Gastrocnemius medialis (tissue), 4 donors: ENCODE data around the gene ITPR2. TPM values are rescaled to one million over a fixed set of nuclear protein-coding genes. Genes with fewer than 3 reads are reported as not detected.

Source experiments
- ATAC-seq, 2 donors: fragments of 150-250 bp; one replicate each; pipeline ENCODE4 v1.9.1; 2016
- DNase-seq, 2 donors: peaks; one replicate each; pipeline ENCODE4 v3.0.0-alpha.2; 2019
- H3K27ac ChIP-seq, 4 donors: fragments of 200-600 bp; sonication (generic); 1 replicate in 1 of 4; 2 replicates in 3 of 4; pipeline ENCODE4 v1.5.1; 2016 to 2018; ENCODE audit warnings: mild to moderate bottlenecking in 2 of 4, moderate library complexity in 1 of 4
- H3K27me3 ChIP-seq, 3 donors: fragments of 200-600 bp; sonication (generic) in 2 of 3; 1 replicate in 1 of 3; 2 replicates in 2 of 3; pipeline versions ENCODE4 v1.5.1 to v1.6.0; 2016 to 2019; ENCODE audit warnings: mild to moderate bottlenecking in 1 of 3, moderate library complexity in 1 of 3
- H3K36me3 ChIP-seq, 2 donors: fragments of 200-600 bp; sonication (generic) in 1 of 2; one replicate each; pipeline ENCODE4 v1.5.1; 2017 to 2018
- H3K4me1 ChIP-seq, 2 donors: fragments of 200-600 bp; sonication (generic) in 1 of 2; one replicate each; pipeline ENCODE4 v1.5.1; 2016 to 2017; ENCODE audit warnings: mild to moderate bottlenecking in 2 of 2
- H3K4me3 ChIP-seq, 4 donors: fragments of 200-600 bp; sonication (generic) in 3 of 4; 1 replicate in 1 of 4; 2 replicates in 3 of 4; pipeline ENCODE4 v1.5.1; 2016 to 2019; ENCODE audit warnings: mild to moderate bottlenecking in 2 of 4
- H3K9me3 ChIP-seq, 3 donors: fragments of 200-600 bp; sonication (generic) in 2 of 3; 1 replicate in 1 of 3; 2 replicates in 2 of 3; pipeline ENCODE4 v1.5.1; 2016 to 2019
- CTCF ChIP-seq, 5 experiments: fragments of 450-650 bp in 3 of 5; fragments of 200-600 bp in 2 of 5; sonication (generic) in 2 of 5; IDR thresholded peaks in 4 of 5; conservative IDR thresholded peaks in 1 of 5; 1 replicate in 4 of 5; 2 replicates in 1 of 5; pipeline ENCODE4 v1.5.1; 2016 to 2019; ENCODE audit warnings: antibody characterized with exemption in 5 of 5, mild to moderate bottlenecking in 3 of 5, moderate library complexity in 3 of 5
- POLR2A ChIP-seq, 2 donors: fragments of 450-650 bp; IDR thresholded peaks; one replicate each; pipeline ENCODE4 v1.6.1; 2017; ENCODE audit warnings: antibody characterized with exemption in 2 of 2, mild to moderate bottlenecking in 2 of 2, moderate library complexity in 2 of 2
- in situ Hi-C, 4 donors: fragments of 200-750 bp; cut with MboI; loops; one replicate each; pipeline versions ENCODE4 v1.15.0 to v1.8.0; 2017; ENCODE audit warnings: low sequenced_read_pairs in 4 of 4
- intact Hi-C: fragments of 100-400 bp; cut with DNase I; formaldehyde crosslinking; loops from one replicate; pipeline ENCODE4 v1.15.1; 2023; ENCODE audit warnings: low total_unique reads
- total RNA-seq, 4 donors: library from RNA; depleted of rRNA; stranded (reverse); fragments of >200 nt; gene quantifications; one replicate each; pipeline versions ENCODE4 v1.1.0 to v1.2.3, GENCODE V29; 2016

The ITPR2 gene
- total RNA-seq, 4 donors from 2014 or later: 3.8 to 23.8 (median 4.1) TPM

- in situ Hi-C loops: no loop called here
- DNase-seq (no peak), ATAC-seq (no peak)
- H3K4me3 ChIP-seq: no peak overlapping the region
- H3K4me1 ChIP-seq: no peaks in the 10 kb centered on the region
- no peak for TF ChIP-seq POLR2A (IDR thresholded peaks at IDR 0.05)
- TF ChIP-seq CTCF (IDR thresholded peaks at IDR 0.05 in 4 of 5, conservative IDR thresholded peaks at IDR 0.05 in 1 of 5): no peak
- intact Hi-C loops: no loop called here
- peaks cover 0 to 8% of the 10 kb centered on the region in 2 donors for H3K36me3 ChIP-seq
- no peaks in the 10 kb centered on the region for H3K27me3 ChIP-seq
- no peaks in the 10 kb centered on the region for H3K9me3 ChIP-seq
- H3K27ac ChIP-seq: no peak overlapping the region
These were observed 142.4 kb downstream of the ITPR2 start for GRCh38 chr12:26690601-26691000.

- intact Hi-C loops (no loop called here), in situ Hi-C loops (no loop called here)
- H3K4me1 ChIP-seq: no peaks in the 10 kb centered on the region
- DNase-seq (no peak), ATAC-seq (no peak)
- H3K4me3 ChIP-seq: no peak overlapping the region
- H3K36me3 ChIP-seq: peaks cover 0 to 12% of the 10 kb centered on the region in 2 donors
- no peak overlapping the region for H3K27ac ChIP-seq
- H3K9me3 ChIP-seq: no peaks in the 10 kb centered on the region
- TF ChIP-seq CTCF (IDR thresholded peaks at IDR 0.05 in 4 of 5, conservative IDR thresholded peaks at IDR 0.05 in 1 of 5) (no peak), POLR2A (IDR thresholded peaks at IDR 0.05) (no peak)
- no peaks in the 10 kb centered on the region for H3K27me3 ChIP-seq
These were observed 143.6 kb downstream of the ITPR2 start for GRCh38 chr12:26689281-26689841.

GRCh38 chr12:26688344-26688904 lies 144.6 kb downstream of the ITPR2 start:
- Histone ChIP-seq H3K4me1 (no peaks in the 10 kb centered on the region), H3K4me3 (no peak overlapping the region), H3K9me3 (no peaks in the 10 kb centered on the region), H3K36me3 (peaks cover 0 to 19% of the 10 kb centered on the region in 2 donors), H3K27ac (no peak overlapping the region), H3K27me3 (no peaks in the 10 kb centered on the region)
- in situ Hi-C loops (no loop called here), intact Hi-C loops (no loop called here)
- TF ChIP-seq CTCF (IDR thresholded peaks at IDR 0.05 in 4 of 5, conservative IDR thresholded peaks at IDR 0.05 in 1 of 5) (no peak), POLR2A (IDR thresholded peaks at IDR 0.05) (no peak)
- DNase-seq (no peak), ATAC-seq (no peak)

DNA sequence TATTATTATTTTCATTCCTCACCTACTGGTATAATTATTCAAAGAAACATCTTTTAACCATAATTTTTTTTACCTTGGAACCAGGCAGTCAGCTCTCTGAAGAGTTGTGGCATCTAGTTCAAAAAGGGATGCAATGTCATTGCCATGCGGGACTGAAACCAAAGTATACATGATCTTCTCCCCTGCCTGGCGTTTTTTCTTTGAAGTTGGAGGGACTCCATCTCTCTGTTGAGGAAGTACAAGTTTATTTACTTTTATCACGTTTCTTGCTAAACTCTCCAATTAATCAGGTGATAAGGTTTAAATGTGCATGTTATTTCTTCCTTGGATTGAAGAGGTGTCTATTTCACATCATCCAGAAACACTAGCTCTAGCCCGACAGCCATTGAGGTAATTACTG lies 146.6 kb downstream of the ITPR2 start:
- Histone ChIP-seq H3K9me3 (no peaks in the 10 kb centered on the region), H3K27me3 (no peaks in the 10 kb centered on the region), H3K36me3 (peaks cover 0 to 23% of the 10 kb centered on the region in 2 donors), H3K27ac (no peak overlapping the region), H3K4me3 (no peak overlapping the region), H3K4me1 (no peaks in the 10 kb centered on the region)
- intact Hi-C loops: no loop called here
- in situ Hi-C loops: no loop called here
- DNase-seq (no peak), ATAC-seq (no peak)
- TF ChIP-seq POLR2A (IDR thresholded peaks at IDR 0.05) (no peak), CTCF (IDR thresholded peaks at IDR 0.05 in 4 of 5, conservative IDR thresholded peaks at IDR 0.05 in 1 of 5) (no peak)

DNA sequence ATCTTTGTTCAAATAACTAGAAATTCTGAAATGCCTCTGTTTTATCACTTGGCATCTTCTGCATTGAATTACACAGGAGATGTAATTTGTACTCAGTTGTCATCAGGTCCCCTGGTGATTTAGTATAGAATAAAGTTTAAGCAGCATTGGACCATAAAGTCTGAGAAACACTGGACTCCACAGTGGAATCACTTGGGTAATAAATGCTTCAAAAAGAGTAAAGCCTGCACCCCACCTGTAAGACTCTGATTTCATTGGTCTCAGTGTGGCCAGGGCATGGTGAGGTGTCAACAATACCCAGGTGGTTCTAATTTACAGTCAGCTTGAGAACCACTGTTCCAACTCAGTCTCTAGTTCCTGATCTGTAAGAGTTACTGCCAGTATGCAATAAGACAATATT lies 148.9 kb downstream of the ITPR2 start:
- Histone ChIP-seq H3K36me3 (peaks cover 0 to 23% of the 10 kb centered on the region in 2 donors), H3K4me3 (no peak overlapping the region), H3K27ac (no peak overlapping the region), H3K27me3 (no peaks in the 10 kb centered on the region), H3K4me1 (no peaks in the 10 kb centered on the region), H3K9me3 (no peaks in the 10 kb centered on the region)
- no peak for ATAC-seq
- DNase-seq: no peak
- in situ Hi-C loops: no loop called here
- intact Hi-C loops: no loop called here
- TF ChIP-seq POLR2A (IDR thresholded peaks at IDR 0.05) (no peak), CTCF (IDR thresholded peaks at IDR 0.05 in 4 of 5, conservative IDR thresholded peaks at IDR 0.05 in 1 of 5) (no peak)
